H1 (cell line): ENCODE results near the gene DEFB125. TPM values are rescaled to one million over a fixed set of nuclear protein-coding genes. Genes with fewer than 3 reads are reported as not detected.

ENCODE experiments used
- CTCF ChIA-PET: fragments of 300-600 bp; sonication (Branson Sonifier 250); formaldehyde crosslinking; loops from one replicate; lab custom pipeline; 2021; ENCODE audit not compliant: partially characterized antibody; lab: Charles Lee
- POLR2A ChIA-PET: fragments of 300-600 bp; sonication (Branson Sonifier 250); formaldehyde crosslinking; loops from one replicate; lab custom pipeline; 2021; ENCODE audit warnings: inconsistent platforms; ENCODE audit not compliant: partially characterized antibody; lab: Charles Lee
- DNase-seq, 2 experiments: peaks; one replicate each; pipeline versions ENCODE4 v3.0.0 to v3.0.0-alpha.2; 2010 to 2022; ENCODE audit warnings: low spot score in 2 of 2, low read depth in 1 of 2, mixed read lengths in 1 of 2
- FAIRE-seq: peaks from 2 replicates; lab custom pipeline; 2011; peaks lifted over from hg19 to GRCh38; lab: Jason Lieb, UNC
- H2AFZ ChIP-seq: 2 replicates; pipeline ENCODE4 v1.8.1; 2012; ENCODE audit warnings: low read length, inconsistent platforms
- H2AK5ac ChIP-seq: 2 replicates; pipeline ENCODE4 v1.6.1; 2013; ENCODE audit warnings: low read depth, low read length
- H2BK120ac ChIP-seq: replicated peaks from 2 replicates; pipeline ENCODE3; 2013; ENCODE audit warnings: low read depth, low read length, inconsistent platforms
- H2BK12ac ChIP-seq: 2 replicates; pipeline ENCODE4 v1.6.1; 2013; ENCODE audit warnings: low read depth, low read length
- H2BK15ac ChIP-seq: 2 replicates; pipeline ENCODE4 v1.6.1; 2013; ENCODE audit warnings: low read length
- H2BK20ac ChIP-seq: 2 replicates; pipeline ENCODE4 v1.6.1; 2013; ENCODE audit warnings: low read length
- H2BK5ac ChIP-seq: 2 replicates; pipeline ENCODE4 v1.6.1; 2013; ENCODE audit warnings: low read depth, low read length
- H3K14ac ChIP-seq: 2 replicates; pipeline ENCODE4 v1.6.1; 2013; ENCODE audit warnings: inconsistent platforms; ENCODE audit not compliant: insufficient read length
- H3K18ac ChIP-seq: 2 replicates; pipeline ENCODE4 v1.6.1; 2013; ENCODE audit warnings: low read length; ENCODE audit errors: extremely low read depth
- H3K23ac ChIP-seq: 2 replicates; pipeline ENCODE4 v1.6.1; 2013; ENCODE audit warnings: inconsistent platforms; ENCODE audit not compliant: insufficient read length
- H3K23me2 ChIP-seq: 2 replicates; pipeline ENCODE4 v1.6.1; 2013; ENCODE audit warnings: low read depth, low read length
- H3K27ac ChIP-seq: 2 replicates; pipeline ENCODE4 v1.6.1; 2011; ENCODE audit warnings: low read depth, low read length, inconsistent platforms
- H3K27me3 ChIP-seq, 4 experiments: replicated peaks in 1 of 4; 1 replicate in 1 of 4; 2 replicates in 3 of 4; pipeline versions ENCODE4 v1.6.1 to v1.8.1; 2011 to 2013; ENCODE audit warnings: low read length in 3 of 4, mild to moderate bottlenecking in 3 of 4, inconsistent platforms in 2 of 4, mixed read lengths in 2 of 4, moderate library complexity in 1 of 4; ENCODE audit not compliant: control insufficient read depth in 3 of 4, insufficient read depth in 3 of 4; ENCODE audit errors: extremely low read depth in 1 of 4
- H3K36me3 ChIP-seq, 4 experiments: 2 replicates each; pipeline versions ENCODE4 v1.6.1 to v1.8.1; 2011 to 2013; ENCODE audit warnings: mild to moderate bottlenecking in 4 of 4, low read length in 3 of 4, moderate library complexity in 2 of 4, control low read depth in 1 of 4, inconsistent platforms in 1 of 4; ENCODE audit not compliant: insufficient read depth in 4 of 4, control insufficient read depth in 2 of 4
- H3K4ac ChIP-seq: replicated peaks from 2 replicates; pipeline ENCODE3; 2013; ENCODE audit warnings: low read length, low read depth, mixed read lengths, inconsistent platforms; ENCODE audit not compliant: insufficient read length
- H3K4me1 ChIP-seq, 4 experiments: replicated peaks in 1 of 4; 1 replicate in 1 of 4; 2 replicates in 3 of 4; pipeline versions ENCODE4 v1.6.1 to v1.8.1; 2011 to 2013; ENCODE audit warnings: low read length in 3 of 4, inconsistent platforms in 2 of 4, mixed read lengths in 1 of 4; ENCODE audit not compliant: insufficient read depth in 4 of 4, control insufficient read depth in 3 of 4
- H3K4me2 ChIP-seq, 2 experiments: 2 replicates each; pipeline versions ENCODE4 v1.6.1 to v1.8.1; 2011 to 2013; ENCODE audit warnings: low read depth in 2 of 2, low read length in 2 of 2, control low read depth in 1 of 2, inconsistent platforms in 1 of 2, mild to moderate bottlenecking in 1 of 2; ENCODE audit not compliant: insufficient read depth in 1 of 2
- H3K4me3 ChIP-seq, 4 experiments: fragments of 200-600, 300-600 bp in 1 of 4; sonication (generic), shearing (Covaris generic), sonication (Bioruptor Twin) in 1 of 4; 2 replicates each; pipeline versions ENCODE4 v1.5.1 to v1.8.1; 2011 to 2016; ENCODE audit warnings: low read length in 4 of 4, low read depth in 3 of 4, control low read depth in 2 of 4, inconsistent platforms in 2 of 4, mild to moderate bottlenecking in 2 of 4, mixed read lengths in 1 of 4, moderate library complexity in 1 of 4; ENCODE audit not compliant: insufficient read depth in 2 of 4; ENCODE audit errors: extremely low read depth in 1 of 4
- H3K56ac ChIP-seq: replicated peaks from 2 replicates; pipeline ENCODE3; 2013; ENCODE audit warnings: low read depth, mild to moderate bottlenecking, mixed read lengths, low read length, inconsistent platforms; ENCODE audit not compliant: insufficient read length
- H3K79me1 ChIP-seq: 2 replicates; pipeline ENCODE4 v1.6.1; 2013; ENCODE audit warnings: low read depth, low read length, control low read depth
- H3K79me2 ChIP-seq, 2 experiments: 2 replicates each; pipeline versions ENCODE4 v1.6.1 to v1.8.1; 2012 to 2013; ENCODE audit warnings: low read length in 2 of 2, mild to moderate bottlenecking in 2 of 2, inconsistent platforms in 1 of 2; ENCODE audit not compliant: insufficient read depth in 2 of 2, control insufficient read depth in 1 of 2
- H3K9ac ChIP-seq, 4 experiments: replicated peaks in 1 of 4; 1 replicate in 1 of 4; 2 replicates in 3 of 4; pipeline versions ENCODE4 v1.6.1 to v1.8.1; 2011 to 2013; ENCODE audit warnings: low read depth in 3 of 4, low read length in 3 of 4, control low read depth in 2 of 4, mild to moderate bottlenecking in 2 of 4, moderate library complexity in 2 of 4, inconsistent platforms in 1 of 4; ENCODE audit errors: extremely low read depth in 1 of 4
- H3K9me3 ChIP-seq, 2 experiments: 2 replicates each; pipeline versions ENCODE4 v1.6.1 to v1.8.1; 2012 to 2013; ENCODE audit warnings: mild to moderate bottlenecking in 2 of 2, moderate library complexity in 2 of 2, control low read depth in 1 of 2, inconsistent platforms in 1 of 2, low read depth in 1 of 2, low read length in 1 of 2, mixed read lengths in 1 of 2; ENCODE audit not compliant: insufficient read depth in 2 of 2
- H4K20me1 ChIP-seq, 2 experiments: replicated peaks in 1 of 2; 2 replicates each; pipeline versions ENCODE3 to v1.8.1; 2011 to 2013; ENCODE audit warnings: inconsistent platforms in 2 of 2, low read length in 2 of 2, mild to moderate bottlenecking in 1 of 2; ENCODE audit not compliant: insufficient read depth in 2 of 2, control insufficient read depth in 1 of 2
- H4K5ac ChIP-seq: 2 replicates; pipeline ENCODE4 v1.6.1; 2013; ENCODE audit warnings: low read length, low read depth, mixed read lengths, inconsistent platforms; ENCODE audit not compliant: insufficient read length
- H4K8ac ChIP-seq: 2 replicates; pipeline ENCODE4 v1.8.0; 2013; ENCODE audit warnings: mild to moderate bottlenecking, moderate library complexity, low read length, inconsistent platforms; ENCODE audit not compliant: insufficient read depth; ENCODE audit errors: extremely low read depth
- H4K91ac ChIP-seq: replicated peaks from 2 replicates; pipeline ENCODE3; 2013; ENCODE audit warnings: low read length, mixed read lengths, inconsistent platforms; ENCODE audit not compliant: insufficient read length
- CHD1 ChIP-seq: IDR thresholded peaks from 2 replicates; pipeline ENCODE4 v1.6.1; 2012; ENCODE audit warnings: low read depth, low read length, improper control_type of control experiment
- CHD2 ChIP-seq: IDR thresholded peaks from 2 replicates; pipeline ENCODE4 v1.6.1; 2012; ENCODE audit warnings: low read length, improper control_type of control experiment
- CREB1 ChIP-seq: IDR thresholded peaks from 2 replicates; pipeline ENCODE4 v1.6.1; 2012; ENCODE audit warnings: inconsistent platforms
- CTCF ChIP-seq, 3 experiments: IDR thresholded peaks; 1 replicate in 2 of 3; 2 replicates in 1 of 3; pipeline versions ENCODE4 v1.5.1 to v1.6.1; 2011; ENCODE audit warnings: low read length in 3 of 3, mild to moderate bottlenecking in 3 of 3, inconsistent platforms in 2 of 3, low read depth in 1 of 3, moderate library complexity in 1 of 3; ENCODE audit not compliant: insufficient read depth in 1 of 3; ENCODE audit errors: control extremely low read depth in 1 of 3
- GTF2F1 ChIP-seq: IDR thresholded peaks from 2 replicates; pipeline ENCODE4 v1.6.1; 2012; ENCODE audit warnings: low read depth, low read length, improper control_type of control experiment, borderline replicate concordance
- HDAC2 ChIP-seq, 2 experiments: fragments of 300-600 bp in 1 of 2; sonication (generic) in 1 of 2; IDR thresholded peaks; 2 replicates each; pipeline ENCODE4 v1.6.1; 2011 to 2012; ENCODE audit warnings: low read depth in 2 of 2, low read length in 2 of 2, mild to moderate bottlenecking in 2 of 2, moderate library complexity in 2 of 2, borderline replicate concordance in 1 of 2, inconsistent platforms in 1 of 2
- JUND ChIP-seq: IDR thresholded peaks from 2 replicates; pipeline ENCODE4 v1.6.1; 2011; ENCODE audit warnings: mild to moderate bottlenecking, improper control_type of control experiment, low read length
- MAFK ChIP-seq: IDR thresholded peaks from 2 replicates; pipeline ENCODE4 v1.6.1; 2012; ENCODE audit warnings: low read depth, mild to moderate bottlenecking, improper control_type of control experiment, low read length
- PHF8 ChIP-seq: fragments of 200-600 bp; sonication (generic); conservative IDR thresholded peaks from 2 replicates; pipeline ENCODE4 v1.7.1; 2012; ENCODE audit warnings: low read depth, mild to moderate bottlenecking, inconsistent platforms, low read length, moderate library complexity
- POLR2AphosphoS5 ChIP-seq: IDR thresholded peaks from 2 replicates; pipeline ENCODE4 v1.6.1; 2011; ENCODE audit warnings: low read depth, low read length
- SIX5 ChIP-seq: IDR thresholded peaks from 2 replicates; pipeline ENCODE4 v1.6.1; 2011; ENCODE audit warnings: mild to moderate bottlenecking, low read depth, low read length
- SP1 ChIP-seq: IDR thresholded peaks from 2 replicates; pipeline ENCODE4 v1.6.1; 2011; ENCODE audit warnings: low read depth, low read length
- SRF ChIP-seq: IDR thresholded peaks from 2 replicates; pipeline ENCODE4 v1.6.1; 2011; ENCODE audit warnings: mild to moderate bottlenecking, low read depth, low read length, moderate library complexity
- polyA plus RNA-seq, 7 experiments: library from polyadenylated mRNA; depleted of rRNA in 3 of 7; stranded (reverse) in 5 of 7; unstranded in 2 of 7; fragments of >200 nt in 5 of 7; fragments of 200-250 nt in 2 of 7; gene quantifications; 1 replicate in 5 of 7; 2 replicates in 1 of 7; 4 replicates in 1 of 7; pipeline versions ENCODE4 v1.2.1 to v1.2.3, GENCODE V29; 2011 to 2013; ENCODE audit warnings: missing spikeins in 2 of 7, mixed read lengths in 2 of 7
- total RNA-seq: library from RNA; stranded (reverse); fragmentation: NEBNext Ultra II Directional; extraction: Animal tissue kit (Norgen Biotek cat#: 25700); gene quantifications from 2 replicates; pipeline ENCODE4 v1.2.1, GENCODE V29; 2021
- TF ChIP-seq, protein P1 (sequence below): IDR thresholded peaks from 2 replicates; pipeline ENCODE4 v1.6.1; 2012; ENCODE audit warnings: inconsistent platforms

DEFB125 gene
- total and polyA plus RNA-seq, 2 of the 8 experiments (the other 6 are each of a cell fraction or from before 2014, with no cell fraction given): not detected

- H3K79me2 ChIP-seq: no peaks in the 10 kb centered on the region
- DNase-seq (no peak), FAIRE-seq (no peak)
- H3K4me3 ChIP-seq: no peak overlapping the region
- TF ChIP-seq JUND (no peak), CHD1 (no peak), CHD2 (no peak), MAFK (no peak), SIX5 (no peak), CREB1 (no peak), POLR2AphosphoS5 (no peak), GTF2F1 (no peak), SRF (no peak), PHF8 (no peak), CTCF (IDR thresholded peaks at IDR 0.05; ENCODE audit: control extremely low read depth in 1 of 3, insufficient read depth in 1 of 3, low read depth in 1 of 3, low read length in 3 of 3) (no peak), SP1 (no peak), HDAC2 (IDR thresholded peaks at IDR 0.05; ENCODE audit: borderline replicate concordance in 1 of 2, low read depth in 2 of 2, low read length in 2 of 2) (no peak)
- TF ChIP-seq, protein P1, sequence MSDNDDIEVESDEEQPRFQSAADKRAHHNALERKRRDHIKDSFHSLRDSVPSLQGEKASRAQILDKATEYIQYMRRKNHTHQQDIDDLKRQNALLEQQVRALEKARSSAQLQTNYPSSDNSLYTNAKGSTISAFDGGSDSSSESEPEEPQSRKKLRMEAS: no peak
- no peaks in the 10 kb centered on the region for H3K79me1 ChIP-seq
- no peak overlapping the region for H4K91ac ChIP-seq
- no peak overlapping the region for H3K18ac ChIP-seq
- no peaks in the 10 kb centered on the region for H4K20me1 ChIP-seq
- no peak overlapping the region for H2BK5ac ChIP-seq
- ChIA-PET CTCF (no interaction called here), POLR2A (no interaction called here)
- H2BK15ac ChIP-seq: no peak overlapping the region
- no peak overlapping the region for H3K27ac ChIP-seq
- H2BK12ac ChIP-seq: no peak overlapping the region
- H3K36me3 ChIP-seq: no peaks in the 10 kb centered on the region
- peaks cover 36 to 42% of the 10 kb centered on the region in 2 experiments for H3K9me3 ChIP-seq
- H2AFZ ChIP-seq: no peak overlapping the region
- no peak overlapping the region for H3K4ac ChIP-seq
- no peak overlapping the region for H2BK120ac ChIP-seq
- no peak overlapping the region for H3K4me2 ChIP-seq
- no peaks in the 10 kb centered on the region for H3K23me2 ChIP-seq
- no peak overlapping the region for H2AK5ac ChIP-seq
- H3K27me3 ChIP-seq: no peaks in the 10 kb centered on the region
- H3K14ac ChIP-seq: no peak overlapping the region
- H4K8ac ChIP-seq: no peak overlapping the region
- no peaks in the 10 kb centered on the region for H3K4me1 ChIP-seq
- no peak overlapping the region for H3K56ac ChIP-seq
- H3K9ac ChIP-seq: no peak overlapping the region
- no peak overlapping the region for H3K23ac ChIP-seq
- H2BK20ac ChIP-seq: no peak overlapping the region
- no peak overlapping the region for H4K5ac ChIP-seq
Observed at GRCh38 chr20:78338-78737, 9.1 kb upstream of the DEFB125 start.
